Measurements from ENCODE around the gene SBF2. TPM values are rescaled to one million over a fixed set of nuclear protein-coding genes. Genes with fewer than 3 reads are reported as not detected.

SBF2 gene
- total RNA-seq, 2 donors from 2014 or later = 30.5 to 47.0 TPM

GRCh38 chr11:10076458-10077141 lies 217.4 kb downstream of the SBF2 start:
- Histone ChIP-seq H3K27me3 (no peaks in the 10 kb centered on the region), H3K9ac (ENCODE audit: low read depth in 2 of 2, low read length in 2 of 2) (no peak overlapping the region), H3K4me3 (no peak overlapping the region), H3K4me1 (no peaks in the 10 kb centered on the region), H3K9me3 (no peaks in the 10 kb centered on the region), H3K36me3 (no peaks in the 10 kb centered on the region), H3K27ac (no peak overlapping the region)
- peak; percentile 51 for TF ChIP-seq CTCF (IDR thresholded peaks at IDR 0.05)
- DNase-seq = peak; percentile 31
- intact Hi-C loops (cut with DNase I) = loop anchor here (5.0 kb wide), 1 partner anchor 214 kb away; no protein-coding TSS in a partner anchor

GRCh38 chr11:10075141-10075540 lies 218.9 kb downstream of the SBF2 start:
- no peak overlapping the region for H3K9ac ChIP-seq (ENCODE audit: low read depth in 2 of 2, low read length in 2 of 2)
- no peak for DNase-seq
- H3K9me3 ChIP-seq = no peaks in the 10 kb centered on the region
- H3K36me3 ChIP-seq = no peaks in the 10 kb centered on the region
- no peak overlapping the region for H3K4me3 ChIP-seq
- no peaks in the 10 kb centered on the region for H3K4me1 ChIP-seq
- H3K27ac ChIP-seq = no peak overlapping the region
- TF ChIP-seq CTCF (IDR thresholded peaks at IDR 0.05) = no peak
- intact Hi-C loops (cut with DNase I) = loop anchor here (5.0 kb wide), 1 partner anchor 213 kb away; no protein-coding TSS in a partner anchor
- H3K27me3 ChIP-seq = no peaks in the 10 kb centered on the region

GRCh38 chr11:10072841-10073240 lies 221.2 kb downstream of the SBF2 start:
- intact Hi-C loops (cut with DNase I) = no loop called here
- TF ChIP-seq CTCF (IDR thresholded peaks at IDR 0.05) = no peak
- no peak overlapping the region for H3K4me3 ChIP-seq
- no peaks in the 10 kb centered on the region for H3K9me3 ChIP-seq
- no peak for DNase-seq
- H3K9ac ChIP-seq (ENCODE audit: low read depth in 2 of 2, low read length in 2 of 2) = no peak overlapping the region
- H3K27ac ChIP-seq = no peak overlapping the region
- no peaks in the 10 kb centered on the region for H3K36me3 ChIP-seq
- no peaks in the 10 kb centered on the region for H3K27me3 ChIP-seq
- H3K4me1 ChIP-seq = no peaks in the 10 kb centered on the region

GRCh38 chr11:10072142-10072541 lies 221.9 kb downstream of the SBF2 start:
- Histone ChIP-seq H3K36me3 (no peaks in the 10 kb centered on the region), H3K27me3 (no peaks in the 10 kb centered on the region), H3K27ac (no peak overlapping the region), H3K4me1 (no peaks in the 10 kb centered on the region), H3K9me3 (no peaks in the 10 kb centered on the region), H3K9ac (ENCODE audit: low read depth in 2 of 2, low read length in 2 of 2) (no peak overlapping the region), H3K4me3 (no peak overlapping the region)
- intact Hi-C loops (cut with DNase I) = no loop called here
- no peak for TF ChIP-seq CTCF (IDR thresholded peaks at IDR 0.05)
- no peak for DNase-seq

- H3K4me1 ChIP-seq = no peaks in the 10 kb centered on the region
- no peaks in the 10 kb centered on the region for H3K36me3 ChIP-seq
- no peak for TF ChIP-seq CTCF (IDR thresholded peaks at IDR 0.05)
- no peak for DNase-seq
- no peak overlapping the region for H3K27ac ChIP-seq
- H3K4me3 ChIP-seq = no peak overlapping the region
- no peaks in the 10 kb centered on the region for H3K9me3 ChIP-seq
- intact Hi-C loops (cut with DNase I) = no loop called here
- no peak overlapping the region for H3K9ac ChIP-seq (ENCODE audit: low read depth in 2 of 2, low read length in 2 of 2)
- no peaks in the 10 kb centered on the region for H3K27me3 ChIP-seq
Measured at GRCh38 chr11:10067629-10068300, 226.3 kb downstream of the SBF2 start.

Measured in colonic mucosa (tissue), 4 donors.